NT2/D1 (cell line): Measurements from ENCODE around the gene IL3RA.
"Not testable (repeated sequence)": the region's sequence is repeated elsewhere in the genome, so short reads cannot be mapped to it uniquely, and the experiment has no call there.

Experiments
- DNase-seq: peaks from one replicate; pipeline ENCODE4 v3.0.0-alpha.2; 2011; ENCODE audit warnings: low read depth, low spot score
- H3K27me3 ChIP-seq: 2 replicates; pipeline ENCODE4 v1.6.0; 2011; ENCODE audit warnings: mild to moderate bottlenecking; ENCODE audit not compliant: insufficient read length, insufficient read depth
- H3K36me3 ChIP-seq: 2 replicates; pipeline ENCODE4 v1.6.1; 2011; ENCODE audit warnings: mild to moderate bottlenecking, low read length, mixed read lengths; ENCODE audit not compliant: insufficient read depth, insufficient read length
- H3K4me1 ChIP-seq: 2 replicates; pipeline ENCODE4 v1.5.1; 2011; ENCODE audit not compliant: insufficient read depth, insufficient read length
- H3K4me3 ChIP-seq: 2 replicates; pipeline ENCODE4 v1.5.1; 2011; ENCODE audit warnings: low read depth; ENCODE audit not compliant: insufficient read length
- H3K9ac ChIP-seq: 2 replicates; pipeline ENCODE4 v1.6.0; 2011; ENCODE audit warnings: low read depth; ENCODE audit not compliant: insufficient read length
- H3K9me3 ChIP-seq: 2 replicates; pipeline ENCODE4 v1.5.1; 2011; ENCODE audit warnings: mild to moderate bottlenecking, low read length; ENCODE audit not compliant: insufficient read depth
- SUZ12 ChIP-seq: IDR thresholded peaks from 2 replicates; pipeline ENCODE4 v1.6.1; 2011; ENCODE audit not compliant: insufficient read length, insufficient read depth; ENCODE audit errors: extremely low read depth
- YY1 ChIP-seq: IDR thresholded peaks from 2 replicates; pipeline ENCODE4 v1.6.1; 2011; ENCODE audit not compliant: insufficient read length, insufficient read depth
- ZNF274 ChIP-seq: IDR thresholded peaks from 2 replicates; pipeline ENCODE4 v1.6.1; 2011; ENCODE audit warnings: mild to moderate bottlenecking, low read depth, low read length

Gene IL3RA

DNA sequence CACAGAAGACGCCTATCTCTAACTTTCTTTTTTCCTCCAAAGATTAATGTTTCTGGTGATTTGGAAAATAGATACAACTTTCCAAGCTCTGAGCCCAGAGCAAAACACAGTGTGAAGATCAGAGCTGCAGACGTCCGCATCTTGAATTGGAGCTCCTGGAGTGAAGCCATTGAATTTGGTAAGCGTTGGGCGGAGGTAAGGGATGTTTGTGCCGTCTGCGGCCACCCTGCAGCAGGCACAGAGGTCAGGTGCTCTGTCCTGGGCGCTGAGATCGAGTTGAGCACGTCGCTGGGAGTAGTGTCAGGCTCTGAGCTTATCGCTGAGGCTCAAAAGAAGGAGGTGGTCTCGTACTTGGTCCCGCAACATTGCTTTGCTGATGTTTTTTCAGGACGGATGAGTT lies 36.1 kb upstream of the IL3RA start:
- TF ChIP-seq SUZ12 (no peak), YY1 (no peak), ZNF274 (no peak)
- DNase-seq, result peak; percentile 79
- H3K9me3 ChIP-seq, result peaks cover 19% of the 10 kb centered on the region; the same call in 1 of the 2 replicates
- H3K4me3 ChIP-seq, result no peak overlapping the region
- H3K4me1 ChIP-seq, result peaks cover 3% of the 10 kb centered on the region
- peak overlapping the region; percentile 50 for H3K9ac ChIP-seq
- H3K36me3 ChIP-seq, result peaks cover 7% of the 10 kb centered on the region
- H3K27me3 ChIP-seq, result no peaks in the 10 kb centered on the region

DNA sequence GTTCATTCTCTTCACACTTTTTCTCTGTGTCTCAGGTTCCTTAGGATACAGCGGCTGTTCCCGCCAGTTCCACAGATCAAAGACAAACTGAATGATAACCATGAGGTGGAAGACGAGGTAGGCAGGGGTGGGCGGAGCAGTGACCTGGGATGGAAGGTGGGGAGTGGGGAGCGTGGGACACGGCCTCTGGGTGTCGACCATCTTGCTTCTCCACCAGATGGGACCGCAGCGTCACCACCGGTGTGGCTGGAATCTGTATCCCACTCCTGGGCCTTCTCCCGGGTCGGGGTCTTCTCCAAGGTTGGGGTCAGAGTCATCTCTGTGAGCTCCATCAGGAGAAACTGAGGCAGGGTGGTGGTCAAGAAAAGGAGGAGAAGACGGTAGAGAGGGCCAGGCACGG lies 31.2 kb upstream of the IL3RA start:
- TF ChIP-seq SUZ12, result no peak
- TF ChIP-seq ZNF274, result no peak
- TF ChIP-seq YY1, result no peak
- no peak for DNase-seq
- Histone ChIP-seq H3K9me3 (peaks cover 6% of the 10 kb centered on the region; the same call in 1 of the 2 replicates), H3K4me1 (peaks cover 3% of the 10 kb centered on the region), H3K4me3 (no peak overlapping the region), H3K9ac (no peak overlapping the region), H3K36me3 (peaks cover 3% of the 10 kb centered on the region), H3K27me3 (no peaks in the 10 kb centered on the region)

DNA sequence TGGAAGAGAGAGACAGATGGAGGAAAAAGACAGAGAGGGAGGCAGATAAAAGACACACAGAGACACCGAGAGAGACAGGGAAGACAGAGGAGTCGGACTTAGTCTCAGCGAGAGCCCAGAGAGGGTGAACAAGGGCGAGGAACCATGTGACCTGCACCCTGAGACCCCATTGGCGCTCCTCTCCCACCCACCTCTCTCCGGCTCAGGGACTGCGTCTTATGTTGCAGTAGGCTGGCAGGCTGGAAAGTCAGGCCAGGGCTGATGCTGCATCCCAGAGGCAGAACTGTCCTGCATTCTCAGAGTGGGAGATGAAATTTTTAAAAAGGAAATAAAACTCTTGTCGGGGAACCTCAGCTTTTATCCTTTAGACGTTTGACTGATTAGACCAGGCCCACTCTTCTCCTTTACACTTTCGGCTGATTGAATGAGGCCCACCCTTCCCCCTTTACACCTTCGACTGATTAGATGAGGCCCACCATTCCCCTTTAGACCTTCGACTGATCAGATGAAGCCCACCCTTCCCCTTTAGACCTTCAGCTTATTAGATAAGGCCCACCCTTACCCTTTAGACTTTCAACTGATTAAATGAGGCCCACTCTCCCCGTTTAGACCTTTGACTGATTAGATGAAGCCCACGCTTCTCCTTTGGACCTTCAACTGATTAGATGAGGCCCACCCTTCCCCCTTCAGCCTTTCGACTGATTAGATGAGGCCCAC lies 29.5 kb upstream of the IL3RA start:
- no peak for DNase-seq
- Histone ChIP-seq H3K9ac (no peak overlapping the region), H3K4me1 (no peaks in the 10 kb centered on the region), H3K36me3 (peaks cover 3% of the 10 kb centered on the region), H3K9me3 (peaks cover 6% of the 10 kb centered on the region; the same call in 1 of the 2 replicates), H3K27me3 (no peaks in the 10 kb centered on the region), H3K4me3 (no peak overlapping the region)
- TF ChIP-seq YY1 (no peak), ZNF274 (no peak)

DNA sequence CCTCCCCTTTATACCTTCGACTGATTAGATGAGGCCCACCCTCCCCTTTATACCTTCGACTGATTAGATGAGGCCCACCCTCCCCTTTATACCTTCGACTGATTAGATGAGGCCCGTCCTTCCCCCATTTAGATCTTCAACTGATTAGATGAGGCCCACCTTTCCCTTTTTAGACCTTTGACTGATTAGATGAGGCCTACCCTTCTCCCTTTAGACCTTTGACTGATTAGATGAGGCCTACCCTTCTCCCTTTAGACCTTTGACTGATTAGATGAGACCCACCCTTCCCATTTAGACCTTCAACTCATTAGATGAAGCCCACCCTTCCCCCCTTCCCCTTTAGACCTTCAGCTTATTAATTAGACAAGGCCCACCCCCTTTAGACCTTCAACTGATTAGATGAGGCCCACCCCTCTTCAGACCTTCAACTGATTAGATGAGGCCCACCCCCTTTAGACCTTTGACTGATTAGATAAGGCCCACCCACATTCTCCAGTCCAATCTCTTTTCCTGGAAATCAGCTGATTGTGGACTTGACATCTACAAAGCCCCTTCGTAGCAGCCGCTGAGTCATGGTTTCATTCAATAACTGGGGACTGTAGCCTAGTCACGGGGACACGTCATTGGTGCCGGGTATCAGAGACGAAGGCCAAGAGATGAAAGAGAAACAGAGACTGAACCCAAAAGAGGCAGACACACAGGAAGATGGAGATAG lies 28.8 kb upstream of the IL3RA start:
- Histone ChIP-seq H3K27me3 (no peaks in the 10 kb centered on the region), H3K9ac (no peak overlapping the region), H3K36me3 (peaks cover 3% of the 10 kb centered on the region), H3K4me1 (no peaks in the 10 kb centered on the region), H3K4me3 (no peak overlapping the region), H3K9me3 (peaks cover 6% of the 10 kb centered on the region; the same call in 1 of the 2 replicates)
- no peak for DNase-seq
- no peak for TF ChIP-seq ZNF274
- no peak for TF ChIP-seq SUZ12
- no peak for TF ChIP-seq YY1

DNA sequence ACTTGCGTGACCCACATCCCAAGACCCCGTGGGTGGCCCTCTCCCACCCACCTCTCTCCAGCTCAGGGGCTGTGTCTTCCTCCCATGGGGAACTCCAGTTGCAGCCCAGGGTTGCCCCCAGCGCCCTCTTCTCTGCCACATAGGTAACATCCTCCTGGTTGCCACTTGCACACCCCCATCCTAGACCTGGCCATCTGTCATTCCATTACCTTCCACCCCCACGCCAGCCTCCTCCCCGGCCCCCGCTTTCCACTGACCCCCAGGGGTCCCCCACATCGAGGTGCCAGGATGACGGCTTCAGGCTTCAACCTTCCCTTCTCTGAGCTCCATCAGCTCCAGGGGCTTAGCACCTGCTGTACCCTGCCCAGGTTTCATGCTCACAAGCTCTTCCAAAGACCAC lies 28.1 kb upstream of the IL3RA start:
- no peak for TF ChIP-seq ZNF274
- TF ChIP-seq YY1, result no peak
- TF ChIP-seq SUZ12, result no peak
- H3K36me3 ChIP-seq, result peaks cover 3% of the 10 kb centered on the region
- no peak overlapping the region for H3K4me3 ChIP-seq
- H3K9ac ChIP-seq, result no peak overlapping the region
- H3K4me1 ChIP-seq, result no peaks in the 10 kb centered on the region
- DNase-seq, result no peak
- H3K9me3 ChIP-seq, result peaks cover 6% of the 10 kb centered on the region; the same call in 1 of the 2 replicates
- H3K27me3 ChIP-seq, result no peaks in the 10 kb centered on the region

DNA sequence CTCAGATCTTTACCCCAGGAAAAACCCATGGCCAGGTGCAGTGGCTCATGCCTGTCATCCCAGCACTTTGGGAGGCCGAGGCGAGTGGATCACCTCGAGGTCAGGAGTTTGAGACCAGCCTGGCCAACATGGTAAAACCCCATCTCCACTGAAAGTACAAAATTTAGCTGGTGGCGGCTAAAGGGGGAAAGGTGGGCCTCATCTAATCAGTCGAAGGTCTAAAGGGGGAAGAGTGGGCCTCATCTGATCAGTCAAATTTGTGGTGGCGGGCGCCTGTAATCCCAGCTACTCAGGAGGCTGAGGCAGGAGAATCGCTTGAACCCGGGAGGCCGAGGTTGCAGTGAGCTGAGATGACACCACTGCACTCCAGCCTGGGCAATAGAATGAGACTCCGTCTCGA lies 27.7 kb upstream of the IL3RA start:
- not testable (repeated sequence) for H3K36me3 ChIP-seq, DNase-seq, H3K9me3 ChIP-seq, H3K4me3 ChIP-seq, H3K9ac ChIP-seq, H3K4me1 ChIP-seq, H3K27me3 ChIP-seq

DNA sequence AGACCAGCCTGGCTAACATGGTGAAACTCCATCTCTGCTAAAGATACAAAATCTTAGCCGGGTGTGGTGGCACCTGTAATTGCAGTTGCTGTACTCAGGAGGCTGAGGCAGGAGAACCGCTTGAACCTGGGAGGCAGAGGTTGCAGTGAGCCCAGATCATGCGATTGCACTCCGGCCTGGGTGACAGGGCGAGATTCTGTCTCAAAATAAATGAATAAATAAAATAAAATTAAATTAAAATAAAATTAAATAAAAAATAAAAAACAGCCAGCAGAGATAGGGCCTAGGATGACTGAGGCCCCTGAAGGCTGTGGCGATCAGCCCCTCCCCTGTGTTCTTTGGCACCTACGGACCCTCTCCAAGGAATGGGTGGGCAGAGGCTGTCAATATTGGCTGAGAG lies 22.8 kb upstream of the IL3RA start:
- no peaks in the 10 kb centered on the region for H3K9me3 ChIP-seq
- no peak for TF ChIP-seq SUZ12
- TF ChIP-seq ZNF274, result no peak
- no peak for TF ChIP-seq YY1

More for the DNA sequence above, 22.8 kb upstream of the IL3RA start:
- no peak overlapping the region for H3K4me3 ChIP-seq
- H3K27me3 ChIP-seq, result no peaks in the 10 kb centered on the region
- H3K9ac ChIP-seq, result no peak overlapping the region
- no peaks in the 10 kb centered on the region for H3K36me3 ChIP-seq
- no peak for DNase-seq
- no peaks in the 10 kb centered on the region for H3K4me1 ChIP-seq
